ENCODE results near the gene MYH11.

DNA sequence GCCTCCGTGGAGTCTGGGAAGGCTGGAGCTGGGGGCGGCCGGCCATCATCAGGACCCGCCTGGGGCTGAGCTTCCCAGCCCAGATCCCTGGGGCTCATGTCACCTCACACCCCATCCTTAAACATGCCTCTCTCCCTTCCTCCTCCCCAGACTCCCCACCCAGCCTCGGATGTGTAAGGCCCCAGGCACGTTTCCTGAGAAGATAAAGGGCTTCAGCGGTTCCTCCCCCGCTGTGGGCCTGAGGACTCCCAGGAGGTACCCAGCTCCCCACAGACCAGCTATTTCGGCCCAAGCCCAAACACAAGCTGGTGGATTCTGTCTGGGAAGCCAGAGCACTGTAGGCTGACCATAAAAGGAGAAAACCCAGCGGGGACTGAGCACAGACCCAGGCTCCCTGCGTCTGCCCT, 49.2 kb downstream of the MYH11 start:
- TF ChIP-seq NFRKB (IDR thresholded peaks at IDR 0.05) (no peak), FOXA1 (IDR thresholded peaks at IDR 0.05) (no peak), BHLHE40 (IDR thresholded peaks at IDR 0.05; ENCODE audit: borderline replicate concordance) (no peak), ELF4 (IDR thresholded peaks at IDR 0.05) (no peak), FOXM1 (IDR thresholded peaks at IDR 0.05; ENCODE audit: borderline replicate concordance) (no peak), SP1 (IDR thresholded peaks at IDR 0.05) (no peak), TARDBP (IDR thresholded peaks at IDR 0.05) (no peak), HDGF (IDR thresholded peaks at IDR 0.05; ENCODE audit: borderline replicate concordance) (no peak), SUZ12 (IDR thresholded peaks at IDR 0.05) (no peak), FOXK2 (IDR thresholded peaks at IDR 0.05) (no peak)
- TF ChIP-seq, protein P1, sequence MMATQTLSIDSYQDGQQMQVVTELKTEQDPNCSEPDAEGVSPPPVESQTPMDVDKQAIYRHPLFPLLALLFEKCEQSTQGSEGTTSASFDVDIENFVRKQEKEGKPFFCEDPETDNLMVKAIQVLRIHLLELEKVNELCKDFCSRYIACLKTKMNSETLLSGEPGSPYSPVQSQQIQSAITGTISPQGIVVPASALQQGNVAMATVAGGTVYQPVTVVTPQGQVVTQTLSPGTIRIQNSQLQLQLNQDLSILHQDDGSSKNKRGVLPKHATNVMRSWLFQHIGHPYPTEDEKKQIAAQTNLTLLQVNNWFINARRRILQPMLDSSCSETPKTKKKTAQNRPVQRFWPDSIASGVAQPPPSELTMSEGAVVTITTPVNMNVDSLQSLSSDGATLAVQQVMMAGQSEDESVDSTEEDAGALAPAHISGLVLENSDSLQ (IDR thresholded peaks at IDR 0.05): no peak

Measured in HEK293T (cell line).